Measurements from ENCODE around the gene E2F2. TPM values are rescaled to one million over a fixed set of nuclear protein-coding genes. Genes with fewer than 3 reads are reported as not detected.

E2F2 gene
- total RNA-seq, 1 donor from 2014 or later, result 7.8 TPM

- H3K4me1 Mint-ChIP-seq (ENCODE audit: low read depth), result peaks cover 67% of the 10 kb centered on the region
- peak overlapping the region; percentile 1 for H3K4me3 Mint-ChIP-seq (ENCODE audit: low read depth)
- no peaks in the 10 kb centered on the region for H3K9me3 Mint-ChIP-seq (ENCODE audit: low read depth)
- TF ChIP-seq, protein P1, sequence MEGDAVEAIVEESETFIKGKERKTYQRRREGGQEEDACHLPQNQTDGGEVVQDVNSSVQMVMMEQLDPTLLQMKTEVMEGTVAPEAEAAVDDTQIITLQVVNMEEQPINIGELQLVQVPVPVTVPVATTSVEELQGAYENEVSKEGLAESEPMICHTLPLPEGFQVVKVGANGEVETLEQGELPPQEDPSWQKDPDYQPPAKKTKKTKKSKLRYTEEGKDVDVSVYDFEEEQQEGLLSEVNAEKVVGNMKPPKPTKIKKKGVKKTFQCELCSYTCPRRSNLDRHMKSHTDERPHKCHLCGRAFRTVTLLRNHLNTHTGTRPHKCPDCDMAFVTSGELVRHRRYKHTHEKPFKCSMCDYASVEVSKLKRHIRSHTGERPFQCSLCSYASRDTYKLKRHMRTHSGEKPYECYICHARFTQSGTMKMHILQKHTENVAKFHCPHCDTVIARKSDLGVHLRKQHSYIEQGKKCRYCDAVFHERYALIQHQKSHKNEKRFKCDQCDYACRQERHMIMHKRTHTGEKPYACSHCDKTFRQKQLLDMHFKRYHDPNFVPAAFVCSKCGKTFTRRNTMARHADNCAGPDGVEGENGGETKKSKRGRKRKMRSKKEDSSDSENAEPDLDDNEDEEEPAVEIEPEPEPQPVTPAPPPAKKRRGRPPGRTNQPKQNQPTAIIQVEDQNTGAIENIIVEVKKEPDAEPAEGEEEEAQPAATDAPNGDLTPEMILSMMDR (IDR thresholded peaks at IDR 0.05; ENCODE audit: unreplicated experiment), result no peak
- H3K36me3 Mint-ChIP-seq (ENCODE audit: insufficient read depth), result peaks cover 14% of the 10 kb centered on the region
- no peaks in the 10 kb centered on the region for H3K27me3 Mint-ChIP-seq
- no peak for DNase-seq (ENCODE audit: low spot score, unreplicated experiment)
- H3K27ac Mint-ChIP-seq, result peak overlapping the region; percentile 100
Observed at GRCh38 chr1:23561813-23562100, 30.7 kb upstream of the E2F2 start.

- Mint-ChIP-seq H3K4me3 (ENCODE audit: low read depth) (peak overlapping the region; percentile 96), H3K27ac (peak overlapping the region; percentile 100)
Observed at GRCh38 chr1:23561076-23561812, 30.2 kb upstream of the E2F2 start.

GRCh38 chr1:23559985-23560741 is 29.1 kb upstream of the E2F2 start:
- Mint-ChIP-seq H3K27ac (peak overlapping the region; percentile 100), H3K36me3 (ENCODE audit: insufficient read depth) (peaks cover 16% of the 10 kb centered on the region), H3K4me1 (ENCODE audit: low read depth) (peaks cover 71% of the 10 kb centered on the region), H3K4me3 (ENCODE audit: low read depth) (peak overlapping the region; percentile 96), H3K9me3 (ENCODE audit: low read depth) (no peaks in the 10 kb centered on the region), H3K27me3 (no peaks in the 10 kb centered on the region)
- DNase-seq (ENCODE audit: low spot score, unreplicated experiment), result no peak
- TF ChIP-seq, protein P1 (IDR thresholded peaks at IDR 0.05; ENCODE audit: unreplicated experiment), result no peak

More at GRCh38 chr1:23561076-23561812, 30.2 kb upstream of the E2F2 start:
- DNase-seq (ENCODE audit: low spot score, unreplicated experiment), result no peak
- Mint-ChIP-seq H3K36me3 (ENCODE audit: insufficient read depth) (peaks cover 16% of the 10 kb centered on the region), H3K9me3 (ENCODE audit: low read depth) (no peaks in the 10 kb centered on the region), H3K27me3 (no peaks in the 10 kb centered on the region), H3K4me1 (ENCODE audit: low read depth) (peaks cover 69% of the 10 kb centered on the region)
- TF ChIP-seq, protein P1 (IDR thresholded peaks at IDR 0.05; ENCODE audit: unreplicated experiment), result no peak

DNA sequence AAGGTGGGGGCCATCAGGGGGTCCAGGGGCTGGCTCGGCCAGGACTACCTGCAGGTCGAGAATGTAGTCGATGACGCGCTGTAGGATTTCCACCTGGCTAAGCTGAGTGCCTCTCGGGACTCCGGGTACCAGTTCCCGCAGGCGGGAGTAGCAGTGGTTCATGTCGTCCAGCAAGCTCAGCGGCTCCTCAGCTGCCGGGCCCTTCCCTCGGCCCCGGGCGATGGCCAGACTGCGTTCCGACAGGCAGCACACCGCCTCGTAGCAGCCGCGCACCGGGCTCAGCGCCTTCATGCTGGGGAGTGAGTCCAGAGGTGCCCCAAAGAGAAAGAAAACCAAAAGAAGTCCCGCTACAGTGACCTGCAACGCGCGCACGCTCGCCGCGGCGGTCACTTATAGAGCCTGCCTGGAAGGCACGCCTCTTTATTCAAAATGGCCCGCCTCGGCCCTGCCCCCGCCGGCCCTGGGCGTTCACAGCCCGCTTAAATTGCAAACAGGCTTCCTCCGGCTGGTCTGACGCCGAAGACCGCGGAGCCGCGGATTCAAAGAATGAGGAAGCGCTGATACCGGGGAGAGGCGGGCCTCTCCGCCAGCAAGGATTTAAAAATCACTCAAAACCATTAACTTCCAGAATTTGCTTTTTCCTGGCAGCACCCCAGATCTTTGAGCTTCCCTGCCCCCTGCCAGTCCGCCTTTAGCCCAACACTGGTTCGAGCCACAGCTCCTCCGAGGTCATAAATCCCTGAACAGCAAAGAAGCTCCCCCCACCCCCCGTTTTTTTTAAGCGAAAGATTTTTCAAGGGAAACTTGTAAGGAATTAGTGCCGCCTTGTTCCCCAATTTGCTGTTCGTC is 28.3 kb upstream of the E2F2 start, which contains the start of gene ID3:
Gene ID3, minus strand, starts transcription at position 366 of the 849 bp plus-strand sequence. Its CDS starts 75 bp downstream, at position 291.
- no peaks in the 10 kb centered on the region for H3K27me3 Mint-ChIP-seq
- H3K4me3 Mint-ChIP-seq (ENCODE audit: low read depth), result peak within 1 kb of the TSS; percentile 96
- H3K4me1 Mint-ChIP-seq (ENCODE audit: low read depth), result peaks cover 68% of the 10 kb centered on the region
- DNase-seq (ENCODE audit: low spot score, unreplicated experiment), result peak; percentile 91
- peak within 1 kb of the TSS; percentile 100 for H3K27ac Mint-ChIP-seq
- TF ChIP-seq, protein P1 (IDR thresholded peaks at IDR 0.05; ENCODE audit: unreplicated experiment), result no peak
- peaks cover 16% of the 10 kb centered on the region for H3K36me3 Mint-ChIP-seq (ENCODE audit: insufficient read depth)
- no peaks in the 10 kb centered on the region for H3K9me3 Mint-ChIP-seq (ENCODE audit: low read depth)

GRCh38 chr1:23558872-23559135 is 27.8 kb upstream of the E2F2 start:
- Mint-ChIP-seq H3K36me3 (ENCODE audit: insufficient read depth) (peaks cover 16% of the 10 kb centered on the region), H3K4me3 (ENCODE audit: low read depth) (peak overlapping the region; percentile 96), H3K4me1 (ENCODE audit: low read depth) (peaks cover 68% of the 10 kb centered on the region), H3K27ac (peak overlapping the region; percentile 100), H3K9me3 (ENCODE audit: low read depth) (no peaks in the 10 kb centered on the region), H3K27me3 (no peaks in the 10 kb centered on the region)
- no peak for DNase-seq (ENCODE audit: low spot score, unreplicated experiment)
- TF ChIP-seq, protein P1 (IDR thresholded peaks at IDR 0.05; ENCODE audit: unreplicated experiment), result no peak
